Spleen (tissue), 7 donors: ENCODE data around the gene TTC24.

Source experiments
- CTCF ChIP-seq, 11 experiments: fragments of 200-600 bp in 7 of 11; fragments of 450-650 bp in 4 of 11; sonication (generic) in 4 of 11; IDR thresholded peaks in 8 of 11; conservative IDR thresholded peaks in 3 of 11; 1 replicate in 7 of 11; 2 replicates in 4 of 11; pipeline versions ENCODE4 v1.4.0 to v1.8.0; 2016 to 2021; ENCODE audit warnings: antibody characterized with exemption in 11 of 11, inconsistent platforms in 4 of 11, mild to moderate bottlenecking in 1 of 11
- POLR2A ChIP-seq, 3 donors: fragments of 450-650 bp; IDR thresholded peaks; one replicate each; pipeline ENCODE4 v1.5.1; 2017; ENCODE audit warnings: antibody characterized with exemption in 3 of 3, mild to moderate bottlenecking in 1 of 3
- donor health status: DM: no; HTN: no; CAD: no; lungs with moderate emphysema.
- donor health status: DM: no; HTN: no; CAD: no.
- donor health status: DM: no; HTN: no; CAD: no.

DNA sequence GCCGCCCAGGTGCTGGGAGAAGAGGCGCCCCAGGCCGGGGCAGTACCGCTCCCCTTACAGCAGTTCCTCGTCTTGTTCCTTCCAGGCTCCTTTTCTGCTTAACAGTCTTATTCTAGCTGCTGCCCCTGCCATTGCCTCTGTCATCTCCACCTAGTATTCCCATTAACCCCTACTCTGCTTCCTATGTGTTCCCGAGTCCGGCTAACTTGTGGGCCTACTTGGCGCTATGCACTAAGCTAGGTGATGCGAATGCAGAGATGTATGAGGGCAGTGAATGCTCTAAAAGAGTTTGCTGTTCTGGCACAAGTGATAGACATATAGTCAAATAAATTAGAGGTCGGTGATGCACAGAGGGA, 6.9 kb upstream of the TTC24 start:
- TF ChIP-seq CTCF (IDR thresholded peaks at IDR 0.05 in 8 of 11, conservative IDR thresholded peaks at IDR 0.05 in 3 of 11): no peak
- no peak for TF ChIP-seq POLR2A (IDR thresholded peaks at IDR 0.05)
